K562 (cell line): ENCODE data around the gene ADRA2A. TPM values are rescaled to one million over a fixed set of nuclear protein-coding genes. Genes with fewer than 3 reads are reported as not detected.

Experiments
- ATAC-seq: fragments of 200-7000 bp; cut with Tn5 transposase; 3 replicates; pipeline ENCODE4 v1.9.1; 2020; ENCODE audit warnings: moderate library complexity
- BruUV-seq: library from RNA; stranded (reverse); fragments of 400-500 nt; replicated peaks from 2 replicates; lab custom pipeline; 2021; lab: Mats Ljungman, UMichigan
- CTCF ChIA-PET: fragments of 300-600 bp; formaldehyde crosslinking; extraction: SDS; loops from one replicate; lab custom pipeline; 2021; ENCODE audit warnings: low intra/inter-chr PET ratio; lab: Yijun Ruan, JAX
- POLR2A ChIA-PET: fragments of 300-600, 350-650 bp; sonication (Branson Sonifier 250); formaldehyde crosslinking; extraction: SDS; loops from one replicate; lab custom pipeline; 2021; ENCODE audit warnings: antibody characterized with exemption, inconsistent platforms; lab: Yijun Ruan, JAX
- DNase-seq, 4 experiments: peaks; one replicate each; pipeline versions ENCODE4 v3.0.0 to v3.0.0-alpha.2; 2011 to 2018; ENCODE audit warnings: low spot score in 3 of 4, mixed read lengths in 3 of 4; ENCODE audit errors: extremely low read depth in 1 of 4
- FAIRE-seq: peaks from 2 replicates; lab custom pipeline; 2011; peaks lifted over from hg19 to GRCh38; lab: Jason Lieb, UNC
- H2AFZ ChIP-seq: 2 replicates; pipeline ENCODE4 v1.6.0; 2011; ENCODE audit warnings: low read depth, low read length, control low read depth, inconsistent platforms
- H3K27ac ChIP-seq: fragments of 200-600 bp; 3 replicates; pipeline ENCODE4 v1.8.0; 2011; ENCODE audit warnings: low read depth, mild to moderate bottlenecking, control low read depth, inconsistent platforms, low read length, moderate library complexity, mixed read lengths; ENCODE audit errors: extremely low read depth
- H3K27me3 ChIP-seq, 2 experiments: fragments of 300-600 bp in 1 of 2; 2 replicates in 1 of 2; 3 replicates in 1 of 2; pipeline versions ENCODE4 v1.6.0 to v1.8.0; 2011; ENCODE audit warnings: inconsistent platforms in 2 of 2, low read length in 2 of 2, mild to moderate bottlenecking in 1 of 2, mixed read lengths in 1 of 2, moderate library complexity in 1 of 2; ENCODE audit not compliant: control insufficient read depth in 2 of 2, insufficient read depth in 2 of 2
- H3K36me3 ChIP-seq: fragments of 300-600 bp; 3 replicates; pipeline ENCODE4 v1.8.0; 2011; ENCODE audit warnings: mild to moderate bottlenecking, low read length, inconsistent platforms; ENCODE audit not compliant: control insufficient read depth, insufficient read depth
- H3K4me1 ChIP-seq, 2 experiments: fragments of 200-600 bp in 1 of 2; replicated peaks in 1 of 2; 2 replicates in 1 of 2; 3 replicates in 1 of 2; pipeline versions ENCODE4 v1.5.1 to v1.8.0; 2011; ENCODE audit warnings: inconsistent platforms in 2 of 2, low read length in 2 of 2, mild to moderate bottlenecking in 1 of 2, mixed read lengths in 1 of 2, moderate library complexity in 1 of 2; ENCODE audit not compliant: control insufficient read depth in 2 of 2, insufficient read depth in 2 of 2
- H3K4me2 ChIP-seq: 2 replicates; pipeline ENCODE4 v1.6.1; 2011; ENCODE audit warnings: low read length, control low read depth, inconsistent platforms, mixed read lengths; ENCODE audit not compliant: insufficient read depth
- H3K4me3 ChIP-seq: fragments of 200-600 bp; sonication (generic), shearing (Covaris generic); 2 replicates; pipeline ENCODE4 v1.5.1; 2016; ENCODE audit warnings: control low read depth, inconsistent platforms
- H3K79me2 ChIP-seq: fragments of 200-600 bp; 3 replicates; pipeline ENCODE4 v1.8.0; 2011; ENCODE audit warnings: low read length, inconsistent platforms; ENCODE audit not compliant: control insufficient read depth, insufficient read depth
- H3K9ac ChIP-seq, 2 experiments: 2 replicates each; pipeline versions ENCODE4 v1.6.0 to v1.6.1; 2011; ENCODE audit warnings: low read depth in 2 of 2, low read length in 2 of 2, control low read depth in 1 of 2, inconsistent platforms in 1 of 2, mild to moderate bottlenecking in 1 of 2, mixed read lengths in 1 of 2; ENCODE audit not compliant: insufficient read depth in 1 of 2
- H3K9me1 ChIP-seq: one replicate; pipeline ENCODE4 v1.6.0; 2011; ENCODE audit warnings: inconsistent platforms, mild to moderate bottlenecking, low read length, moderate library complexity; ENCODE audit not compliant: control insufficient read depth, insufficient read depth
- H3K9me3 ChIP-seq: replicated peaks from 2 replicates; pipeline ENCODE4 v1.5.1; 2011; ENCODE audit warnings: low read depth, low read length, inconsistent platforms; ENCODE audit not compliant: control insufficient read depth, insufficient read depth
- H4K20me1 ChIP-seq: replicated peaks from 2 replicates; pipeline ENCODE4 v1.6.1; 2011; ENCODE audit warnings: low read length, inconsistent platforms, mixed read lengths; ENCODE audit not compliant: control insufficient read depth, insufficient read depth
- BCL6 ChIP-seq: fragments of 250-450 bp; sonication (Bioruptor Pico); IDR thresholded peaks from 2 replicates; pipeline ENCODE4 v1.4.0; 2020
- CBX5 ChIP-seq: IDR thresholded peaks from 2 replicates; pipeline ENCODE4 v1.6.1; 2014; ENCODE audit warnings: low read depth, borderline replicate concordance
- CTBP1 ChIP-seq: fragments of 450-650 bp; IDR thresholded peaks from 2 replicates; pipeline ENCODE4 v1.6.1; 2016; ENCODE audit warnings: borderline replicate concordance
- ELF2 ChIP-seq: fragments of 250-450 bp; sonication (Bioruptor Pico); IDR thresholded peaks from 2 replicates; pipeline ENCODE4 v1.5.0; 2021; ENCODE audit warnings: mild to moderate bottlenecking
- ETV1 ChIP-seq: fragments of 450-650 bp; conservative IDR thresholded peaks from 2 replicates; pipeline ENCODE4 v1.6.1; 2016; ENCODE audit warnings: missing genetic modification characterization, control low read depth, low read depth, missing compliant biosample characterization
- HDAC8 ChIP-seq: fragments of 450-650 bp; IDR thresholded peaks from 2 replicates; pipeline ENCODE4 v1.6.1; 2016; ENCODE audit warnings: mild to moderate bottlenecking, missing genetic modification characterization, moderate library complexity, missing compliant biosample characterization
- HDGF ChIP-seq: fragments of 450-650 bp; IDR thresholded peaks from 2 replicates; pipeline ENCODE4 v1.6.1; 2016
- KHSRP ChIP-seq: fragments of 450-650 bp; IDR thresholded peaks from 2 replicates; pipeline ENCODE4 v1.6.1; 2017
- MAFG ChIP-seq: fragments of 450-650 bp; conservative IDR thresholded peaks from 2 replicates; pipeline ENCODE4 v1.6.1; 2016; ENCODE audit warnings: missing genetic modification characterization, missing compliant biosample characterization
- MCM3 ChIP-seq: fragments of 450-650 bp; IDR thresholded peaks from 2 replicates; pipeline ENCODE4 v1.6.1; 2016
- PRMT5 ChIP-seq: sonication (generic); formaldehyde crosslinking; IDR thresholded peaks from 2 replicates; pipeline ENCODE4 v1.5.0; 2020; ENCODE audit warnings: missing genetic modification reagents
- SIN3A ChIP-seq, 2 experiments: fragments of 150-350 bp in 1 of 2; IDR thresholded peaks; 2 replicates each; pipeline ENCODE4 v1.6.1; 2011 to 2016; ENCODE audit warnings: borderline replicate concordance in 2 of 2, low read depth in 2 of 2, low read length in 2 of 2, mild to moderate bottlenecking in 2 of 2, moderate library complexity in 2 of 2; ENCODE audit not compliant: control insufficient read depth in 1 of 2
- ZNF212 ChIP-seq: fragments of 450-650 bp; formaldehyde crosslinking; IDR thresholded peaks from 2 replicates; pipeline ENCODE4 v1.4.0; 2020; ENCODE audit warnings: mild to moderate bottlenecking
- ZNF23 ChIP-seq: fragments of 250-450 bp; sonication (Bioruptor Pico); IDR thresholded peaks from 2 replicates; pipeline ENCODE4 v1.4.0; 2020; ENCODE audit warnings: mild to moderate bottlenecking
- ZNF589 ChIP-seq: fragments of 200-800 bp; sonication (Bioruptor generic); IDR thresholded peaks from 2 replicates; pipeline ENCODE4 v1.6.1; 2016; ENCODE audit warnings: low read depth, missing genetic modification characterization, missing compliant biosample characterization
- ZZZ3 ChIP-seq: fragments of 450-650 bp; IDR thresholded peaks from 2 replicates; pipeline ENCODE4 v1.6.1; 2016; ENCODE audit warnings: antibody characterized with exemption, mild to moderate bottlenecking, moderate library complexity
- WGBS: fragments of 100-300 bp; shearing (Covaris generic); methylation state at CpG from one replicate; pipeline ENCODE4 v1.1.6; 2016; ENCODE audit warnings: low coverage, mixed read lengths; ENCODE audit not compliant: insufficient coverage; ENCODE audit errors: missing lambda C conversion rate; 5-methylcytosine and 5-hydroxymethylcytosine counted together
- in situ Hi-C: fragments of 300-500 bp; cut with MboI; formaldehyde crosslinking; loops from 4 replicates; pipeline ENCODE4 v1.15.0; 2018; ENCODE audit warnings: inconsistent platforms, mixed read lengths
- intact Hi-C: fragments of 100-400 bp; cut with micrococcal nuclease; formaldehyde crosslinking; loops from 2 replicates; pipeline ENCODE4 v1.14.2; 2022
- polyA plus RNA-seq, 8 experiments: library from polyadenylated mRNA; depleted of rRNA in 4 of 8; stranded (reverse) in 5 of 8; unstranded in 3 of 8; fragments of >200 nt; fragmentation: Nextera tagmentation in 2 of 8; fragmentation: Illumina TruSeq in 1 of 8; extraction: Ambion mirVana in 2 of 8; extraction: Trizol in 1 of 8; gene quantifications; 2 replicates each; pipeline versions ENCODE4 v1.2.1 to v1.2.3, GENCODE V29; 2011 to 2014; ENCODE audit warnings: inconsistent platforms in 1 of 8, missing spikeins in 1 of 8
- total RNA-seq, 7 experiments: library from RNA; depleted of rRNA in 6 of 7; stranded (reverse); fragments of >200 nt in 6 of 7; fragmentation: Illumina TruSeq in 2 of 7; extraction: Trizol in 2 of 7; gene quantifications; 2 replicates each; pipeline versions ENCODE4 v1.2.1 to v1.2.3, GENCODE V29; 2011 to 2021; ENCODE audit warnings: low replicate concordance in 1 of 7
- TF ChIP-seq, protein P1 (sequence below): fragments of 450-650 bp; formaldehyde crosslinking; IDR thresholded peaks from 2 replicates; pipeline ENCODE4 v1.4.0; 2020; ENCODE audit warnings: mild to moderate bottlenecking, mixed read lengths
- TF ChIP-seq, protein P2 (sequence below), 3 experiments: IDR thresholded peaks in 2 of 3; conservative IDR thresholded peaks in 1 of 3; 2 replicates each; pipeline ENCODE4 v1.5.1; 2011 to 2012; ENCODE audit warnings: low read length in 3 of 3, mild to moderate bottlenecking in 3 of 3, control low read depth in 2 of 3, improper control_type of control experiment in 1 of 3, inconsistent platforms in 1 of 3, low read depth in 1 of 3, mixed read lengths in 1 of 3, moderate library complexity in 1 of 3; ENCODE audit not compliant: insufficient read depth in 2 of 3

The ADRA2A gene
- total and polyA plus RNA-seq, 9 of the 15 experiments (the other 6 are each of a cell fraction or from before 2014, with no cell fraction given), result not detected

DNA sequence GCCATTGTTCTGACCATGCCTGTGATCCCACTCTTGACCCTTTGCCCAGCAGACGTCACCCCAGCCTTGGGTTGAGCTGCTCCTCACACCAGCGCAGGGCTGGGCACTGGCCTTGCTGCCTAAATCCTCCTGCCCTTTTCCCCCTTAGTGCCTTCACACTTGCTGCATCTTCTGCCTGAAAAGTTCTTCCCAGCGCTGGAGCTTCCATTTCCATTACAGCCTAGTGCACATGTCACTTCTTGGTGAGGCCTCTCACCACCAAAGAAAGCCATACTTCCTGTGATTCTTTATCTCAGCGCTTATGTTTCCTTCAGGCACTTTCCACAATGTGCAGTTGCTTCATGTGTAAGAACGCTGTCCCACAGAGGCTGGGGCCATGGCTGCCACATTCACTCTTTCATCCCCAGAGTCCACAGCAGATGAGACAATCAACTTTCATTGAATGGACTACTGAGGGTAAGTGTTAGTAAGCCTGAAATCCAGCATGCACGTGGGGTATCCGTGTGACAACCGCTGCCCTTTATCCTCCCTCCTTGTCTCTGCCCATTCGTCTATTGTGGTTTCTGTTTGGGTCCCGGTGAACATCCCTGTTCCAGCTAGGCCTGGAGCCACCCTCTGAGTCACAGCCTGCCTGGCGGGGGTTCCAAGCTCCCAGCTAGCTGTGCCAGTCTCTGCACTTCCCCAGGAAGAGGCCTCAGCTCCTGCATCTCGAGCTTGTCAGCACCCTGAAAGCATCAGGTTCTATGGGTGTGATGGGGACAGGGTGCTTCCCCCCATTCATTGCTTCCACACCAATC is 37.3 kb downstream of the ADRA2A start (continued):
- TF ChIP-seq SIN3A (IDR thresholded peaks at IDR 0.05; ENCODE audit: borderline replicate concordance in 2 of 2, control insufficient read depth in 1 of 2, low read depth in 2 of 2, low read length in 2 of 2), result no peak

DNA sequence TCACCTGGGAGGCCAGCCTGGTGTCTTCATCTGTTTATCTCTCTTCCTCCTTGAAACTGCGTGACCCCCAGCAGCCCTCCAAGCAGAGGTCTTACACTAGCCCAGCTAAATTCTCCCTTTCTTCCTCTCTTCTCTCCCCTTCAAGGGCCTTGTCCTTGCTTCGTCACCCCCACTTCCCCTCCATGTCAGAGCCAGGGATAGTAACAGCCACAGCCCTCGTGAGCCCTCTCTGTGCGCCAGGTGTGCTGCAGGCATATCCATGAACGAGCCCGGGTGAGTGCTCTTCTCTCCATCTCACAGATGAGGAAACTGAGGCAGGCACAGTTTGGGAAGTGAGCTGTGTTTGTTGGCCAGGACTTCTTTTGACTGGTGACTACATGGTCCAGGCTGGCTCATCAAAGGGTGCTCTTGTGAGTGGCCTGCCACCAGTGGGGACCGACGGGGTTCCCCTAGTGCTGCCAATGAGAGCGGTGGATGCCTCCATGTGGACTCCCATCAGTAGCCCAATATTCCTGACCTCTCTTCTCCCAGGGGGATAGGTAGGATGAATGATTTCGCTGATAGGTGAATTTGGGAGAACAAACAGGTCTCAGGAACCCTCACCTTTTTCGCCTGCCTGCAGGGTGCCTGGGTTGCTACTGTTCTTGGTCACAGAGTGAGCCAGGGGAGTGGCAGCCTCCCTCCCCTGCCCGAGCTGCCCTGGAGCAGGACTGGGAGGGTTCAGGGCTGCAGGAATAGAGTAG is 38.1 kb downstream of the ADRA2A start:
- CTCF ChIA-PET, result no interaction called here

More for the DNA sequence above, 38.1 kb downstream of the ADRA2A start:
- DNase-seq (no peak), ATAC-seq (no peak), FAIRE-seq (no peak)
- no peak overlapping the region for H3K27ac ChIP-seq
- no peak overlapping the region for H3K4me3 ChIP-seq
- H3K79me2 ChIP-seq, result no peaks in the 10 kb centered on the region
- in situ Hi-C loops, result no loop called here
- H2AFZ ChIP-seq, result no peak overlapping the region
- no peak overlapping the region for H3K9ac ChIP-seq
- no peaks in the 10 kb centered on the region for H3K9me3 ChIP-seq
- no peaks in the 10 kb centered on the region for H3K9me1 ChIP-seq
- no peak overlapping the region for H3K4me2 ChIP-seq
- no peaks in the 10 kb centered on the region for H3K36me3 ChIP-seq
- TF ChIP-seq ZNF23 (CRISPR knock-in tag) (no peak), BCL6 (CRISPR knock-in tag) (no peak), ETV1 (no peak), ELF2 (CRISPR knock-in tag) (no peak), CTBP1 (no peak), MCM3 (no peak), ZZZ3 (no peak), MAFG (no peak), ZNF212 (CRISPR knock-in tag) (no peak), HDAC8 (tag) (no peak), PRMT5 (CRISPR knock-in tag) (no peak), HDGF (no peak), ZNF589 (no peak), CBX5 (no peak), KHSRP (no peak)
- TF ChIP-seq, protein P1, sequence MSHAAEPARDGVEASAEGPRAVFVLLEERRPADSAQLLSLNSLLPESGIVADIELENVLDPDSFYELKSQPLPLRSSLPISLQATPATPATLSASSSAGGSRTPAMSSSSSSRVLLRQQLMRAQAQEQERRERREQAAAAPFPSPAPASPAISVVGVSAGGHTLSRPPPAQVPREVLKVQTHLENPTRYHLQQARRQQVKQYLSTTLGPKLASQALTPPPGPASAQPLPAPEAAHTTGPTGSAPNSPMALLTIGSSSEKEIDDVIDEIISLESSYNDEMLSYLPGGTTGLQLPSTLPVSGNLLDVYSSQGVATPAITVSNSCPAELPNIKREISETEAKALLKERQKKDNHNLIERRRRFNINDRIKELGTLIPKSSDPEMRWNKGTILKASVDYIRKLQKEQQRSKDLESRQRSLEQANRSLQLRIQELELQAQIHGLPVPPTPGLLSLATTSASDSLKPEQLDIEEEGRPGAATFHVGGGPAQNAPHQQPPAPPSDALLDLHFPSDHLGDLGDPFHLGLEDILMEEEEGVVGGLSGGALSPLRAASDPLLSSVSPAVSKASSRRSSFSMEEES (CRISPR knock-in tag), result no peak
- TF ChIP-seq, protein P2, sequence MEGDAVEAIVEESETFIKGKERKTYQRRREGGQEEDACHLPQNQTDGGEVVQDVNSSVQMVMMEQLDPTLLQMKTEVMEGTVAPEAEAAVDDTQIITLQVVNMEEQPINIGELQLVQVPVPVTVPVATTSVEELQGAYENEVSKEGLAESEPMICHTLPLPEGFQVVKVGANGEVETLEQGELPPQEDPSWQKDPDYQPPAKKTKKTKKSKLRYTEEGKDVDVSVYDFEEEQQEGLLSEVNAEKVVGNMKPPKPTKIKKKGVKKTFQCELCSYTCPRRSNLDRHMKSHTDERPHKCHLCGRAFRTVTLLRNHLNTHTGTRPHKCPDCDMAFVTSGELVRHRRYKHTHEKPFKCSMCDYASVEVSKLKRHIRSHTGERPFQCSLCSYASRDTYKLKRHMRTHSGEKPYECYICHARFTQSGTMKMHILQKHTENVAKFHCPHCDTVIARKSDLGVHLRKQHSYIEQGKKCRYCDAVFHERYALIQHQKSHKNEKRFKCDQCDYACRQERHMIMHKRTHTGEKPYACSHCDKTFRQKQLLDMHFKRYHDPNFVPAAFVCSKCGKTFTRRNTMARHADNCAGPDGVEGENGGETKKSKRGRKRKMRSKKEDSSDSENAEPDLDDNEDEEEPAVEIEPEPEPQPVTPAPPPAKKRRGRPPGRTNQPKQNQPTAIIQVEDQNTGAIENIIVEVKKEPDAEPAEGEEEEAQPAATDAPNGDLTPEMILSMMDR (IDR thresholded peaks at IDR 0.05 in 2 of 3, conservative IDR thresholded peaks at IDR 0.05 in 1 of 3; ENCODE audit: insufficient read depth in 2 of 3, low read depth in 1 of 3, low read length in 3 of 3), result no peak
- H4K20me1 ChIP-seq, result no peaks in the 10 kb centered on the region
- peaks cover 0 to 22% of the 10 kb centered on the region in 2 experiments; a peak in 2 of 5 replicates for H3K27me3 ChIP-seq
- intact Hi-C loops, result no loop called here
- 7% methylated on average over 6 of the region's 12 CpGs for WGBS
- POLR2A ChIA-PET, result interaction anchor here (0.5 to 0.6 kb wide), 2 partner anchors 11 to 45 kb away, joined by 3 to 4 read pairs; no protein-coding TSS in a partner anchor
- no TSS peak for BruUV-seq
- no peaks in the 10 kb centered on the region for H3K4me1 ChIP-seq
